NCI-H2107 treated with DMSO at 0.1 percent for 48 hours (cell line): ENCODE measurements around the gene TCN1.
"Not testable (repeated sequence)": the region's sequence is repeated elsewhere in the genome, so short reads cannot be mapped to it uniquely, and the experiment has no call there.

Source experiments
- DNase-seq: peaks from one replicate; lab custom pipeline; 2025; ENCODE audit not compliant: unreplicated experiment; lab: John Stamatoyannopoulos, UW

Gene TCN1

GRCh38 chr11:59857439-59858434 lies 8.6 kb downstream of the TCN1 start:
- no peak for DNase-seq

GRCh38 chr11:59854871-59855270 lies 11.4 kb downstream of the TCN1 start:
- no peak for DNase-seq

- DNase-seq: not testable (repeated sequence)
Observed at GRCh38 chr11:59851416-59851815, 14.9 kb downstream of the TCN1 start.

- not testable (repeated sequence) for DNase-seq
Observed at GRCh38 chr11:59849551-59849950, 16.7 kb downstream of the TCN1 start.

GRCh38 chr11:59849129-59849528 lies 17.2 kb downstream of the TCN1 start:
- DNase-seq: no peak

GRCh38 chr11:59848439-59848838 lies 17.8 kb downstream of the TCN1 start:
- not testable (repeated sequence) for DNase-seq

- DNase-seq: no peak
Observed at GRCh38 chr11:59847626-59848025, 18.7 kb downstream of the TCN1 start.

- no peak for DNase-seq
Observed at GRCh38 chr11:59846556-59846955, 19.7 kb downstream of the TCN1 start.

- no peak for DNase-seq
Observed at GRCh38 chr11:59845399-59845798, 20.9 kb downstream of the TCN1 start, which contains the start of gene CBLIF. CBLIF (minus strand) TSS chr11:59845499; CDS start chr11:59845453, 46 bp downstream.

GRCh38 chr11:59842316-59842715 lies 24.0 kb downstream of the TCN1 start:
- DNase-seq: no peak

- no peak for DNase-seq
Observed at GRCh38 chr11:59841514-59841913, 24.8 kb downstream of the TCN1 start.

GRCh38 chr11:59839615-59840014 lies 26.7 kb downstream of the TCN1 start:
- DNase-seq: no peak

GRCh38 chr11:59833602-59834001 lies 32.7 kb downstream of the TCN1 start:
- DNase-seq: no peak

- DNase-seq: no peak
Observed at GRCh38 chr11:59829358-59829757, 36.9 kb downstream of the TCN1 start.

GRCh38 chr11:59822989-59823566 lies 43.2 kb downstream of the TCN1 start:
- peak; percentile 29 for DNase-seq

GRCh38 chr11:59818572-59818971 lies 47.7 kb downstream of the TCN1 start:
- no peak for DNase-seq

- not testable (repeated sequence) for DNase-seq
Observed at GRCh38 chr11:59816434-59816833, 49.9 kb downstream of the TCN1 start.

- no peak for DNase-seq
Observed at GRCh38 chr11:59815754-59816153, 50.5 kb downstream of the TCN1 start.

GRCh38 chr11:59814021-59814420 lies 52.3 kb downstream of the TCN1 start:
- no peak for DNase-seq

- DNase-seq: no peak
Observed at GRCh38 chr11:59813364-59813763, 52.9 kb downstream of the TCN1 start.

- no peak for DNase-seq
Observed at GRCh38 chr11:59812220-59812619, 54.1 kb downstream of the TCN1 start.

GRCh38 chr11:59810911-59811259 lies 55.4 kb downstream of the TCN1 start:
- DNase-seq: no peak
